Endodermal cell (in vitro differentiated cells): ENCODE measurements around the gene TMEM200A. TPM values are rescaled to one million over a fixed set of nuclear protein-coding genes. Genes with fewer than 3 reads are reported as not detected.

Source experiments
- DNase-seq: peaks from one replicate; pipeline ENCODE4 v3.0.0-alpha.2; 2017
- H3K27ac ChIP-seq: 2 replicates; pipeline ENCODE4 v1.5.1; 2013; ENCODE audit warnings: mild to moderate bottlenecking, low read depth, low read length, moderate library complexity
- H3K27me3 ChIP-seq: 2 replicates; pipeline ENCODE4 v1.6.1; 2013; ENCODE audit warnings: mild to moderate bottlenecking, low read length, moderate library complexity; ENCODE audit not compliant: insufficient read depth, control insufficient read depth, poor library complexity, severe bottlenecking
- H3K36me3 ChIP-seq: 2 replicates; pipeline ENCODE4 v1.7.0; 2013; ENCODE audit warnings: mild to moderate bottlenecking, low read length, moderate library complexity; ENCODE audit not compliant: control insufficient read depth, insufficient read depth
- H3K4me1 ChIP-seq: one replicate; pipeline ENCODE4 v1.7.0; 2013; ENCODE audit warnings: low read length; ENCODE audit not compliant: control insufficient read depth, insufficient read depth
- H3K4me3 ChIP-seq: 2 replicates; pipeline ENCODE4 v1.5.1; 2013; ENCODE audit warnings: mild to moderate bottlenecking, low read length, moderate library complexity
- H3K9ac ChIP-seq: 2 replicates; pipeline ENCODE4 v1.6.1; 2013; ENCODE audit warnings: mild to moderate bottlenecking, low read length, moderate library complexity; ENCODE audit not compliant: poor library complexity, severe bottlenecking; ENCODE audit errors: extremely low read depth
- H3K9me3 ChIP-seq: 2 replicates; pipeline ENCODE4 v1.6.1; 2013; ENCODE audit warnings: mild to moderate bottlenecking, low read length, moderate library complexity; ENCODE audit not compliant: control insufficient read depth
- H3K27ac Mint-ChIP-seq: 2 replicates; pipeline ENCODE4 v1.8.0; 2020; ENCODE audit warnings: mixed read lengths
- H3K27me3 Mint-ChIP-seq: 2 replicates; pipeline ENCODE4 v1.8.0; 2021; ENCODE audit warnings: mild to moderate bottlenecking, mixed read lengths; ENCODE audit not compliant: insufficient read depth
- H3K36me3 Mint-ChIP-seq: 2 replicates; pipeline ENCODE4 v1.8.0; 2020; ENCODE audit warnings: low read depth, mixed read lengths
- H3K4me1 Mint-ChIP-seq: 2 replicates; pipeline ENCODE4 v1.8.0; 2020; ENCODE audit warnings: mixed read lengths
- H3K4me3 Mint-ChIP-seq: 2 replicates; pipeline ENCODE4 v1.8.0; 2020; ENCODE audit warnings: mild to moderate bottlenecking, moderate library complexity, mixed read lengths
- H3K9me3 Mint-ChIP-seq: 2 replicates; pipeline ENCODE4 v1.8.0; 2020; ENCODE audit warnings: mild to moderate bottlenecking, mixed read lengths
- WGBS, 2 experiments: methylation state at CpG; one replicate each; pipeline versions ENCODE4 v1.1.5 to v1.1.7; 2013; ENCODE audit warnings: missing lambda C conversion rate in 2 of 2, mixed read lengths in 1 of 2; ENCODE audit not compliant: insufficient coverage in 1 of 2, insufficient read length in 1 of 2; 5-methylcytosine and 5-hydroxymethylcytosine counted together
- total RNA-seq, 2 donors: library from RNA; stranded (reverse); fragmentation: NEBNext Ultra II Directional in 1 of 2; extraction: Animal tissue kit (Norgen Biotek cat#: 25700) in 1 of 2; gene quantifications; 2 replicates in 1 of 2; 3 replicates in 1 of 2; pipeline ENCODE4 v1.2.1, GENCODE V29; 2021
- TF ChIP-seq, protein P1 (sequence below): fragments of 200-600 bp; sonication (generic); conservative IDR thresholded peaks from 2 replicates; pipeline ENCODE4 v1.5.0; 2021; ENCODE audit warnings: antibody characterized with exemption, mild to moderate bottlenecking

Gene TMEM200A
- total RNA-seq, 2 donors from 2014 or later: 6.4 to 7.6 TPM

GRCh38 chr6:130420911-130421310, 55.1 kb downstream of the TMEM200A start:
- Mint-ChIP-seq H3K27ac (no peak overlapping the region), H3K36me3 (no peaks in the 10 kb centered on the region), H3K4me1 (peaks cover 2% of the 10 kb centered on the region), H3K9me3 (no peaks in the 10 kb centered on the region), H3K4me3 (no peak overlapping the region), H3K27me3 (no peaks in the 10 kb centered on the region)
- H3K9ac ChIP-seq: no peak overlapping the region
- H3K36me3 ChIP-seq: no peaks in the 10 kb centered on the region
- 88 to 95% methylated on average over 3 to 4 of the region's 4 CpGs for WGBS, 2 experiments
- DNase-seq: no peak
- H3K4me3 ChIP-seq: no peak overlapping the region
- H3K27ac ChIP-seq: no peak overlapping the region
- H3K9me3 ChIP-seq: no peaks in the 10 kb centered on the region
- TF ChIP-seq, protein P1, sequence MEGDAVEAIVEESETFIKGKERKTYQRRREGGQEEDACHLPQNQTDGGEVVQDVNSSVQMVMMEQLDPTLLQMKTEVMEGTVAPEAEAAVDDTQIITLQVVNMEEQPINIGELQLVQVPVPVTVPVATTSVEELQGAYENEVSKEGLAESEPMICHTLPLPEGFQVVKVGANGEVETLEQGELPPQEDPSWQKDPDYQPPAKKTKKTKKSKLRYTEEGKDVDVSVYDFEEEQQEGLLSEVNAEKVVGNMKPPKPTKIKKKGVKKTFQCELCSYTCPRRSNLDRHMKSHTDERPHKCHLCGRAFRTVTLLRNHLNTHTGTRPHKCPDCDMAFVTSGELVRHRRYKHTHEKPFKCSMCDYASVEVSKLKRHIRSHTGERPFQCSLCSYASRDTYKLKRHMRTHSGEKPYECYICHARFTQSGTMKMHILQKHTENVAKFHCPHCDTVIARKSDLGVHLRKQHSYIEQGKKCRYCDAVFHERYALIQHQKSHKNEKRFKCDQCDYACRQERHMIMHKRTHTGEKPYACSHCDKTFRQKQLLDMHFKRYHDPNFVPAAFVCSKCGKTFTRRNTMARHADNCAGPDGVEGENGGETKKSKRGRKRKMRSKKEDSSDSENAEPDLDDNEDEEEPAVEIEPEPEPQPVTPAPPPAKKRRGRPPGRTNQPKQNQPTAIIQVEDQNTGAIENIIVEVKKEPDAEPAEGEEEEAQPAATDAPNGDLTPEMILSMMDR: no peak
- H3K27me3 ChIP-seq: no peaks in the 10 kb centered on the region
- no peaks in the 10 kb centered on the region for H3K4me1 ChIP-seq

GRCh38 chr6:130421585-130421984, 55.8 kb downstream of the TMEM200A start:
- no peaks in the 10 kb centered on the region for H3K9me3 Mint-ChIP-seq
- Histone ChIP-seq H3K9ac (no peak overlapping the region), H3K4me3 (no peak overlapping the region), H3K27me3 (no peaks in the 10 kb centered on the region), H3K4me1 (no peaks in the 10 kb centered on the region), H3K36me3 (no peaks in the 10 kb centered on the region), H3K27ac (no peak overlapping the region), H3K9me3 (no peaks in the 10 kb centered on the region)
- H3K4me1 Mint-ChIP-seq: peaks cover 2% of the 10 kb centered on the region
- H3K36me3 Mint-ChIP-seq: no peaks in the 10 kb centered on the region
- no peaks in the 10 kb centered on the region for H3K27me3 Mint-ChIP-seq
- TF ChIP-seq, protein P1: no peak
- no peak overlapping the region for H3K27ac Mint-ChIP-seq
- DNase-seq: no peak
- WGBS, 2 experiments: 93% methylated on average over 1 of the region's 1 CpG; no CpG with 5 or more reads in 1 of the 2 experiments
- H3K4me3 Mint-ChIP-seq: no peak overlapping the region

- DNase-seq: no peak
- H3K27ac ChIP-seq: no peak overlapping the region
These were observed 57.2 kb downstream of the TMEM200A start for GRCh38 chr6:130423044-130423443.

More at GRCh38 chr6:130423044-130423443, 57.2 kb downstream of the TMEM200A start:
- no peaks in the 10 kb centered on the region for H3K27me3 ChIP-seq
- TF ChIP-seq, protein P1: no peak
- H3K27ac Mint-ChIP-seq: no peak overlapping the region
- 92 to 100% methylated on average over 1 to 3 of the region's 3 CpGs for WGBS, 2 experiments
- no peaks in the 10 kb centered on the region for H3K36me3 ChIP-seq
- H3K4me3 ChIP-seq: no peak overlapping the region
- no peaks in the 10 kb centered on the region for H3K9me3 ChIP-seq
- H3K9ac ChIP-seq: no peak overlapping the region
- peaks cover 2% of the 10 kb centered on the region for H3K4me1 Mint-ChIP-seq
- H3K9me3 Mint-ChIP-seq: no peaks in the 10 kb centered on the region
- H3K27me3 Mint-ChIP-seq: no peaks in the 10 kb centered on the region
- H3K36me3 Mint-ChIP-seq: no peaks in the 10 kb centered on the region
- H3K4me1 ChIP-seq: no peaks in the 10 kb centered on the region
- H3K4me3 Mint-ChIP-seq: no peak overlapping the region
